HCT116 (cell line): ENCODE data around the gene TMOD1. TPM values are rescaled to one million over a fixed set of nuclear protein-coding genes. Genes with fewer than 3 reads are reported as not detected.

ENCODE experiments used
- ATAC-seq: fragments of 200-7000 bp; cut with Tn5 transposase; 2 replicates; pipeline ENCODE4 v1.9.1; 2020; ENCODE audit warnings: mild to moderate bottlenecking, moderate library complexity
- BruUV-seq: library from RNA; stranded (reverse); fragments of 400-500 nt; replicated peaks from 2 replicates; lab custom pipeline; 2021; lab: Mats Ljungman, UMichigan
- CTCF ChIA-PET: fragments of 300-600 bp; sonication (Branson Sonifier 250); formaldehyde crosslinking; loops from one replicate; lab custom pipeline; 2021; ENCODE audit warnings: antibody characterized with exemption; lab: Charles Lee
- POLR2A ChIA-PET: fragments of 300-600, 350-600 bp; sonication (Branson Sonifier 250); formaldehyde crosslinking; loops from one replicate; lab custom pipeline; 2021; ENCODE audit warnings: antibody characterized with exemption; lab: Charles Lee
- RAD21 ChIA-PET, 2 experiments: fragments of 300-600 bp; sonication (Branson Sonifier 250); formaldehyde crosslinking; loops; one replicate each; lab custom pipeline; 2023; ENCODE audit warnings: low total read pairs in 2 of 2; ENCODE audit not compliant: uncharacterized antibody in 2 of 2, unreplicated experiment in 2 of 2, low non-redundant PET in 1 of 2; lab: Charles Lee
- DNase-seq: peaks from one replicate; pipeline ENCODE4 v3.0.0-alpha.2; 2010; ENCODE audit warnings: low read depth, low spot score
- H2AFZ ChIP-seq: fragments of 200-600 bp; shearing (Covaris generic), sonication (generic); 2 replicates; pipeline ENCODE4 v1.6.1; 2017; ENCODE audit warnings: low read depth, mixed run types, mixed read lengths, antibody characterized with exemption, low read length; ENCODE audit not compliant: poor library complexity, severe bottlenecking
- H3K27ac ChIP-seq: 2 replicates; pipeline ENCODE4 v1.5.1; 2012; ENCODE audit warnings: low read depth, low read length
- H3K27me3 ChIP-seq: fragments of 200-600 bp; sonication (generic); 2 replicates; pipeline ENCODE4 v1.6.1; 2016; ENCODE audit warnings: mixed run types, low read length, mixed read lengths; ENCODE audit not compliant: insufficient read depth
- H3K36me3 ChIP-seq, 2 experiments: fragments of 200-500 bp in 1 of 2; fragments of 200-600 bp in 1 of 2; sonication (Bioruptor generic) in 1 of 2; sonication (generic) in 1 of 2; 2 replicates each; pipeline versions ENCODE4 v1.5.1 to v1.6.1; 2014 to 2016; ENCODE audit warnings: low read length in 2 of 2, inconsistent platforms in 1 of 2, mixed read lengths in 1 of 2, mixed run types in 1 of 2; ENCODE audit not compliant: insufficient read depth in 2 of 2, control insufficient read depth in 1 of 2
- H3K4me1 ChIP-seq, 2 experiments: fragments of 200-600 bp in 1 of 2; sonication (generic) in 1 of 2; 2 replicates each; pipeline versions ENCODE4 v1.5.1 to v1.6.1; 2012 to 2017; ENCODE audit warnings: low read length in 2 of 2, inconsistent platforms in 1 of 2, mild to moderate bottlenecking in 1 of 2, mixed read lengths in 1 of 2, mixed run types in 1 of 2, moderate library complexity in 1 of 2; ENCODE audit not compliant: insufficient read depth in 2 of 2, control insufficient read depth in 1 of 2
- H3K4me2 ChIP-seq: fragments of 200-600 bp; sonication (generic); 2 replicates; pipeline ENCODE4 v1.6.1; 2017; ENCODE audit warnings: mixed run types, low read length, mixed read lengths
- H3K4me3 ChIP-seq, 2 experiments: fragments of 200-600 bp in 1 of 2; sonication (generic) in 1 of 2; replicated peaks in 1 of 2; 2 replicates each; pipeline ENCODE4 v1.5.1; 2011 to 2016; ENCODE audit warnings: low read length in 2 of 2, control low read depth in 1 of 2, low read depth in 1 of 2, mild to moderate bottlenecking in 1 of 2, mixed read lengths in 1 of 2, mixed run types in 1 of 2
- H3K79me2 ChIP-seq: fragments of 200-600 bp; sonication (generic); 2 replicates; pipeline ENCODE4 v1.6.1; 2017; ENCODE audit warnings: mild to moderate bottlenecking, mixed run types, low read length, moderate library complexity, mixed read lengths; ENCODE audit not compliant: insufficient read depth
- H3K9ac ChIP-seq: fragments of 200-600 bp; sonication (generic); 2 replicates; pipeline ENCODE4 v1.6.1; 2016; ENCODE audit warnings: low read length, mixed read lengths
- H3K9me2 ChIP-seq: fragments of 200-600 bp; sonication (generic), shearing (Covaris generic); 2 replicates; pipeline ENCODE4 v1.6.1; 2017; ENCODE audit warnings: mixed run types, mild to moderate bottlenecking, moderate library complexity; ENCODE audit not compliant: insufficient read depth
- H3K9me3 ChIP-seq, 2 experiments: fragments of 200-500 bp in 1 of 2; fragments of 200-600 bp in 1 of 2; sonication (Bioruptor generic) in 1 of 2; sonication (generic) in 1 of 2; 2 replicates each; pipeline ENCODE4 v1.6.1; 2014 to 2017; ENCODE audit warnings: low read length in 2 of 2, mixed read lengths in 2 of 2, inconsistent platforms in 1 of 2, low read depth in 1 of 2, mild to moderate bottlenecking in 1 of 2, mixed run types in 1 of 2, moderate library complexity in 1 of 2; ENCODE audit not compliant: control insufficient read depth in 1 of 2, insufficient read depth in 1 of 2
- H4K20me1 ChIP-seq: fragments of 200-600 bp; sonication (generic), shearing (Covaris generic); 2 replicates; pipeline ENCODE4 v1.6.1; 2017; ENCODE audit warnings: mixed run types, mild to moderate bottlenecking, moderate library complexity; ENCODE audit not compliant: insufficient read depth
- ATF3 ChIP-seq: IDR thresholded peaks from 2 replicates; pipeline ENCODE4 v1.6.1; 2012
- CTCF ChIP-seq, 3 experiments: fragments of 200-600 bp in 1 of 3; sonication (generic) in 1 of 3; IDR thresholded peaks in 2 of 3; conservative IDR thresholded peaks in 1 of 3; 2 replicates each; pipeline ENCODE4 v1.5.1; 2012 to 2017; ENCODE audit warnings: low read depth in 2 of 3, low read length in 2 of 3, antibody characterized with exemption in 1 of 3, borderline replicate concordance in 1 of 3, control low read depth in 1 of 3, mild to moderate bottlenecking in 1 of 3, mixed read lengths in 1 of 3, mixed run types in 1 of 3, moderate library complexity in 1 of 3; ENCODE audit not compliant: insufficient read depth in 1 of 3
- ELF1 ChIP-seq: IDR thresholded peaks from 2 replicates; pipeline ENCODE4 v1.6.1; 2012; ENCODE audit warnings: low read depth, borderline replicate concordance
- EZH2phosphoT487 ChIP-seq: fragments of 200-600 bp; IDR thresholded peaks from 2 replicates; pipeline ENCODE4 v1.6.1; 2018; ENCODE audit warnings: antibody characterized with exemption, borderline replicate concordance
- FOSL1 ChIP-seq: IDR thresholded peaks from 2 replicates; pipeline ENCODE4 v1.6.1; 2012; ENCODE audit warnings: low read depth
- MAX ChIP-seq: IDR thresholded peaks from 2 replicates; pipeline ENCODE4 v1.6.1; 2012
- SRF ChIP-seq: IDR thresholded peaks from 2 replicates; pipeline ENCODE4 v1.6.1; 2012; ENCODE audit warnings: low read depth
- YY1 ChIP-seq: IDR thresholded peaks from 2 replicates; pipeline ENCODE4 v1.6.1; 2011; ENCODE audit warnings: low read length, low read depth, moderate library complexity, mild to moderate bottlenecking; ENCODE audit not compliant: insufficient replicate concordance; ENCODE audit errors: extremely low read depth
- ZFX ChIP-seq: fragments of 450-650 bp; IDR thresholded peaks from 2 replicates; pipeline ENCODE4 v1.6.1; 2017
- ZNF274 ChIP-seq: fragments of 200-500 bp; sonication (Bioruptor generic); IDR thresholded peaks from 2 replicates; pipeline ENCODE4 v1.6.1; 2014; ENCODE audit warnings: mild to moderate bottlenecking, low read depth, low read length, inconsistent platforms
- intact Hi-C: fragments of 100-400 bp; cut with micrococcal nuclease; formaldehyde crosslinking; loops from 2 replicates; pipeline ENCODE4 v1.10.0; 2022
- total RNA-seq: library from RNA; stranded (reverse); gene quantifications from one replicate; pipeline ENCODE4 v1.2.1, GENCODE V29; 2021; ENCODE audit not compliant: unreplicated experiment

Gene TMOD1
- total RNA-seq, 1 experiment from 2014 or later: 4.4 TPM

- ChIA-PET CTCF (no interaction called here), POLR2A (no interaction called here), RAD21 (no interaction called here)
- no peak for DNase-seq
- Histone ChIP-seq H3K79me2 (no peaks in the 10 kb centered on the region), H3K4me2 (no peak overlapping the region), H4K20me1 (no peaks in the 10 kb centered on the region), H3K9me2 (no peaks in the 10 kb centered on the region), H2AFZ (no peak overlapping the region), H3K4me3 (no peak overlapping the region), H3K4me1 (peaks cover 0 to under 1% of the 10 kb centered on the region in 2 experiments; a peak in 1 of 4 replicates), H3K27me3 (no peaks in the 10 kb centered on the region), H3K9me3 (no peaks in the 10 kb centered on the region), H3K9ac (no peak overlapping the region), H3K27ac (no peak overlapping the region), H3K36me3 (no peaks in the 10 kb centered on the region)
- intact Hi-C loops: no loop called here
- ATAC-seq: no peak
- TF ChIP-seq YY1 (no peak), CTCF (IDR thresholded peaks at IDR 0.05 in 2 of 3, conservative IDR thresholded peaks at IDR 0.05 in 1 of 3; ENCODE audit: borderline replicate concordance in 1 of 3, insufficient read depth in 1 of 3, low read depth in 2 of 3, low read length in 2 of 3) (no peak), ZNF274 (no peak), MAX (no peak), EZH2phosphoT487 (no peak), ATF3 (no peak), ELF1 (no peak), ZFX (no peak), SRF (no peak), FOSL1 (no peak)
- BruUV-seq: no TSS peak
Observed at GRCh38 chr9:97548819-97549540, 47.5 kb downstream of the TMOD1 start.
